HepG2 (cell line): Measurements from ENCODE around the gene P2RX3. TPM values are rescaled to one million over a fixed set of nuclear protein-coding genes. Genes with fewer than 3 reads are reported as not detected.
"Not testable (repeated sequence)": the region's sequence is repeated elsewhere in the genome, so short reads cannot be mapped to it uniquely, and the experiment has no call there.

Experiments used
- ATAC-seq: fragments of 200-7000 bp; cut with Tn5 transposase; 3 replicates; pipeline ENCODE4 v1.9.1; 2020; ENCODE audit warnings: mild to moderate bottlenecking, moderate library complexity
- BruUV-seq: library from RNA; stranded (reverse); fragments of 400-500 nt; replicated peaks from 2 replicates; lab custom pipeline; 2021; lab: Mats Ljungman, UMichigan
- CTCF ChIA-PET: fragments of 300-600 bp; formaldehyde crosslinking; extraction: SDS; loops from one replicate; lab custom pipeline; 2021; ENCODE audit warnings: low total read pairs, inconsistent platforms, low intra/inter-chr PET ratio; lab: Yijun Ruan, JAX
- POLR2A ChIA-PET: fragments of 350-600 bp; sonication (Branson Sonifier 250); formaldehyde crosslinking; loops from one replicate; lab custom pipeline; 2020; ENCODE audit warnings: antibody characterized with exemption, inconsistent platforms; lab: Yijun Ruan, JAX
- DNase-seq: peaks from one replicate; pipeline ENCODE4 v3.0.0-alpha.2; 2015; ENCODE audit warnings: low spot score
- FAIRE-seq: peaks from 3 replicates; lab custom pipeline; 2011; peaks lifted over from hg19 to GRCh38; lab: Jason Lieb, UNC
- H2AFZ ChIP-seq: one replicate; pipeline ENCODE4 v1.6.1; 2011; ENCODE audit warnings: low read length, inconsistent platforms
- H3K27ac ChIP-seq: fragments of 300-600 bp; 3 replicates; pipeline ENCODE4 v1.8.0; 2011; ENCODE audit warnings: mixed run types, mild to moderate bottlenecking, mixed read lengths, low read length, inconsistent platforms; ENCODE audit not compliant: insufficient read depth; ENCODE audit errors: extremely low read length
- H3K27me3 ChIP-seq, 2 experiments: fragments of 200-600 bp in 1 of 2; 2 replicates in 1 of 2; 3 replicates in 1 of 2; pipeline versions ENCODE4 v1.6.0 to v1.8.0; 2011; ENCODE audit warnings: low read length in 2 of 2, mild to moderate bottlenecking in 2 of 2, moderate library complexity in 2 of 2, inconsistent platforms in 1 of 2; ENCODE audit not compliant: insufficient read depth in 2 of 2, control insufficient read depth in 1 of 2
- H3K36me3 ChIP-seq, 2 experiments: fragments of 200-600 bp in 1 of 2; replicated peaks in 1 of 2; 2 replicates in 1 of 2; 3 replicates in 1 of 2; pipeline versions ENCODE4 v1.5.1 to v1.8.0; 2011; ENCODE audit warnings: low read length in 2 of 2, inconsistent platforms in 1 of 2; ENCODE audit not compliant: insufficient read depth in 2 of 2, control insufficient read depth in 1 of 2
- H3K4me1 ChIP-seq: 2 replicates; pipeline ENCODE4 v1.5.1; 2012; ENCODE audit warnings: low read length, inconsistent platforms; ENCODE audit not compliant: insufficient read depth
- H3K4me2 ChIP-seq: 2 replicates; pipeline ENCODE4 v1.6.0; 2011; ENCODE audit warnings: low read depth, low read length, inconsistent platforms
- H3K4me3 ChIP-seq, 3 experiments: fragments of 200-600 bp in 1 of 3; sonication (generic), shearing (Covaris generic) in 1 of 3; replicated peaks in 1 of 3; 2 replicates each; pipeline ENCODE4 v1.5.1; 2011 to 2016; ENCODE audit warnings: low read length in 3 of 3, inconsistent platforms in 2 of 3, low read depth in 2 of 3, mild to moderate bottlenecking in 2 of 3, control low read depth in 1 of 3, mixed read lengths in 1 of 3; ENCODE audit not compliant: insufficient read depth in 1 of 3
- H3K79me2 ChIP-seq: one replicate; pipeline ENCODE4 v1.6.1; 2011; ENCODE audit warnings: low read length, inconsistent platforms; ENCODE audit not compliant: insufficient read depth
- H3K9ac ChIP-seq: 2 replicates; pipeline ENCODE4 v1.6.0; 2011; ENCODE audit warnings: mild to moderate bottlenecking, low read depth, low read length, inconsistent platforms; ENCODE audit not compliant: insufficient read depth
- H3K9me3 ChIP-seq: 2 replicates; pipeline ENCODE4 v1.5.1; 2012; ENCODE audit warnings: mild to moderate bottlenecking, low read length
- H4K20me1 ChIP-seq: 2 replicates; pipeline ENCODE4 v1.6.0; 2011; ENCODE audit warnings: inconsistent platforms, mild to moderate bottlenecking, low read length, moderate library complexity; ENCODE audit not compliant: insufficient read depth
- SOX13 ChIP-seq, 3 experiments: fragments of 450-650 bp in 1 of 3; sonication (generic) in 1 of 3; formaldehyde crosslinking in 1 of 3; IDR thresholded peaks in 2 of 3; conservative IDR thresholded peaks in 1 of 3; 2 replicates each; pipeline versions ENCODE4 v1.5.0 to v1.6.1; 2016 to 2020; ENCODE audit warnings: antibody characterized with exemption in 1 of 3, mild to moderate bottlenecking in 1 of 3, missing compliant biosample characterization in 1 of 3, missing genetic modification reagents in 1 of 3, moderate library complexity in 1 of 3
- ZNF740 ChIP-seq: sonication (generic); formaldehyde crosslinking; IDR thresholded peaks from 2 replicates; pipeline ENCODE4 v1.4.0; 2020; ENCODE audit warnings: missing genetic modification reagents
- WGBS: methylation state at CpG from one replicate; pipeline ENCODE4 v1.1.6; 2017; ENCODE audit warnings: low lambda C conversion rate; 5-methylcytosine and 5-hydroxymethylcytosine counted together
- in situ Hi-C: cut with HindIII; loops from 2 replicates; pipeline ENCODE4 v1.10.0; 2017; ENCODE audit warnings: low pct_unique_long_range_greater_than_20kb; ENCODE audit not compliant: extremely low pct_ligation_motif_present
- intact Hi-C: fragments of 100-400 bp; cut with micrococcal nuclease; formaldehyde crosslinking; loops from one replicate; pipeline ENCODE4 v1.10.0; 2022; ENCODE audit not compliant: unreplicated experiment
- polyA plus RNA-seq, 8 experiments: library from polyadenylated mRNA; depleted of rRNA in 3 of 8; stranded (reverse) in 7 of 8; unstranded in 1 of 8; fragments of >200 nt; fragmentation: Illumina TruSeq in 4 of 8; extraction: Trizol in 4 of 8; gene quantifications; 2 replicates each; pipeline versions ENCODE4 v1.2.1 to v1.2.3, GENCODE V29; 2011 to 2016; ENCODE audit warnings: low read depth in 4 of 8, missing spikeins in 1 of 8, mixed read lengths in 1 of 8; ENCODE audit not compliant: insufficient read depth in 1 of 8
- total RNA-seq, 5 experiments: library from RNA; depleted of rRNA; stranded (reverse); fragments of >200 nt; fragmentation: Illumina TruSeq; extraction: Trizol; gene quantifications; 2 replicates each; pipeline ENCODE4 v1.2.3, GENCODE V29; 2016; ENCODE audit warnings: low read depth in 1 of 5

Gene P2RX3
- total and polyA plus RNA-seq, 2 of the 13 experiments (the other 11 are each of a cell fraction or from before 2014, with no cell fraction given), result 0.08 TPM; not detected in 1

DNA sequence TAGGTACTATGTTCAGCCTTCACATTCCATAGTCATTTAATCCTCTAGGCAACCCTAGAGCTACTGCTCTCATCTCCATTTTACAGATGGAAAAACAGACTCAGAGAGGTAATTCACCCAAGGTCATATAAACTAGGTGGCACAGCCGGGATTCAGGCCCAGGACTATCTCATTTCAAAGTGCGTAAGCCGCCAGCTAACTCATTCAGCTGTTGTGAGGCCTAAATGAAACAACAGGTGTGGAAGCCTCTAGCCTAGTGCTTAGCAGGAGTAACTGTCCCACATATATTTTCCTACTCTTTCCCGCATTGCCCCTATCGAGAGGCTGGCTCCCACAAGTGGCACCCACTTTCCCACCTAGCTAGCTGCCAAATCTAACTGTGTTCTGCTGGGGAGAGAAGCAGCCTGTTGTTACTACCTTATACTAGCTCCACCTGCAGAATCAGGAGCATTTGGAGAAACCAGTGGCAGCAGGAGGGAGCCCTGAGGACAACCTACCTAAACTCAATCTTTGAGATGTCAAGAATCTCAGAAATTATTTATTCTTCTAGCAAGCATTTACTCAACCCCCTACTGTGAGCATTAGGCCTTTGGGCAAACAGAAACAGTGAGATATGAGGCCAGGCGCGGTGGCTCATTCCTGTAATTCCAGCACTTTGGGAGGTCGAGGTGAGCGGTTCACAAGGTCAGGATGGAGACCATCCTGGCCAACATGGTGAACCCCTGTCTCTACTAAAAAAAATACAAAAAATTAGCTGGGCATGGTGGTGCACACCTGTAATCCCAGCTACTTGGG, 21.9 kb downstream of the P2RX3 start (continued):
- TF ChIP-seq SOX13 (IDR thresholded peaks at IDR 0.05) (no peak), SOX13 (CRISPR knock-in tag; conservative IDR thresholded peaks at IDR 0.05 in 1 of 2, IDR thresholded peaks at IDR 0.05 in 1 of 2) (no peak)

DNA sequence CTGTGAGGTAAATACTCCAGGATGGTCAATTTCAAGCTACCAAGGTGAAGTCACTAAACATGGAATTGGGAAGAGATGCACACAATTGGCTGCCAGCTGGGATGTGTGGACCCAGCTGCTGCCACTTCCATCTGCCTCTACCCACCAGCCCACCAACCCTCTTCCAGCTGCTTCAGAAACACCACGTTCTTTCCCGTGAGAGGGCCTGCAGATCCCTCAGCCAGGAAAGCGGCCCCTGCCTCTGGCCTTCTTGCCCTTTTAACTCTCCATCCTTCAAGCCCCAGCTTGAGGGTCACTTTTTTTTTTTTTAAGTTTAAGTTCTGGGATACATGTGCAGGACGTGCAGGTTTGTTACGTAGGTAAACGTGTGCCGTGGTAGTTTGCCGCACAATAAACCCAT, 22.8 kb downstream of the P2RX3 start:
- in situ Hi-C loops (no loop called here), intact Hi-C loops (no loop called here)
- Histone ChIP-seq H3K36me3 (no peaks in the 10 kb centered on the region), H3K79me2 (no peaks in the 10 kb centered on the region), H3K4me1 (peaks cover 15% of the 10 kb centered on the region), H4K20me1 (no peaks in the 10 kb centered on the region), H3K4me2 (no peak overlapping the region), H3K27me3 (peaks cover 0 to 10% of the 10 kb centered on the region in 2 experiments; a peak in 2 of 5 replicates), H3K9ac (no peak overlapping the region), H3K4me3 (no peak overlapping the region), H3K9me3 (no peaks in the 10 kb centered on the region), H2AFZ (no peak overlapping the region), H3K27ac (no peak overlapping the region)
- TF ChIP-seq ZNF740 (CRISPR knock-in tag), result no peak
- no peak for DNase-seq
- no peak for FAIRE-seq
- CTCF ChIA-PET, result no interaction called here
- 76% methylated on average over 8 of the region's 8 CpGs for WGBS
- ATAC-seq, result no peak
- no TSS peak for BruUV-seq
- POLR2A ChIA-PET, result interaction anchor here (2.0 kb wide), 1 partner anchor 93 kb away, joined by 4 read pairs; no protein-coding TSS in a partner anchor

DNA sequence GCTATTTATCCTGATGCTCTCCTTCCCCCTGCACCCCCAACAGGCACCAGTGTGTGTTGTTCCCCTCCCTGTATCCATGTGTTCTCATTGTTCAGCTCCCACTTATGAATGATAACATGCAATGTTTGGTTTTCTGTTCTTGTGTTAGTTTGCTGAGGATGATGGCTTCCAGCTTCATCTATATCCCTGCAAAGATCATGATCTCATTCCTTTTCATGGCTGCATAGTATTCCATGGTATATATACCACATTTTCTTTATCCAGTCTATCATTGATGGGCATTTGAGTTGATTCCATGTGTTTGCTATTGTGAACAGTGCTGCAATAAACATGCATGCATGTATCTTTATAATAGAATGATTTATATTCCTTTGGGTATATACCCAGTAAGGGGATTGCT, 23.3 kb downstream of the P2RX3 start:
- H3K9me3 ChIP-seq, in situ Hi-C loops, BruUV-seq, H3K79me2 ChIP-seq, POLR2A ChIA-PET, H3K27ac ChIP-seq, CTCF ChIA-PET, ATAC-seq, H4K20me1 ChIP-seq, H2AFZ ChIP-seq, FAIRE-seq, intact Hi-C loops, H3K9ac ChIP-seq, H3K4me2 ChIP-seq, DNase-seq, H3K36me3 ChIP-seq, H3K4me3 ChIP-seq: not testable (repeated sequence)
- peaks cover 15% of the 10 kb centered on the region for H3K4me1 ChIP-seq
- H3K27me3 ChIP-seq, result peaks cover 0 to 14% of the 10 kb centered on the region in 2 experiments; a peak in 2 of 5 replicates
